Pancreas (tissue), 10 donors: ENCODE measurements around the gene MRTO4. TPM values are rescaled to one million over a fixed set of nuclear protein-coding genes. Genes with fewer than 3 reads are reported as not detected.

ENCODE experiments used
- ATAC-seq, 4 donors: fragments of 200-7000 bp; cut with Tn5 transposase; one replicate each; pipeline versions ENCODE4 v1.8.0 to v1.9.1; 2020; ENCODE audit warnings: mild to moderate bottlenecking in 4 of 4, moderate library complexity in 4 of 4
- DNase-seq, 6 donors: peaks; one replicate each; pipeline ENCODE4 v3.0.0-alpha.2; 2020
- FAIRE-seq: peaks from 2 replicates; lab custom pipeline; 2012; peaks lifted over from hg19 to GRCh38; lab: Jason Lieb, UNC
- H3K27ac ChIP-seq, 4 donors: fragments of 200-600 bp; sonication (generic); 1 replicate in 3 of 4; 2 replicates in 1 of 4; pipeline versions ENCODE4 v1.5.0 to v1.8.0; 2020
- H3K27me3 ChIP-seq, 4 donors: fragments of 200-600 bp; one replicate each; pipeline ENCODE4 v1.8.0; 2021
- H3K36me3 ChIP-seq, 3 donors: fragments of 200-600 bp; sonication (generic) in 1 of 3; one replicate each; pipeline versions ENCODE4 v1.5.0 to v1.8.0; 2020 to 2021
- H3K4me1 ChIP-seq, 3 donors: fragments of 200-600 bp; one replicate each; pipeline ENCODE4 v1.8.0; 2021
- H3K4me3 ChIP-seq, 4 donors: fragments of 200-600 bp; sonication (generic) in 2 of 4; one replicate each; pipeline versions ENCODE4 v1.5.0 to v1.8.0; 2020 to 2021
- H3K9me3 ChIP-seq, 4 donors: fragments of 200-600 bp; one replicate each; pipeline ENCODE4 v1.8.0; 2021
- WGBS, 2 donors: extraction: QIAGEN DNeasy Blood & Tissue Kit; methylation state at CpG; one replicate each; pipeline ENCODE4 v1.1.7; 2013; 5-methylcytosine and 5-hydroxymethylcytosine counted together
- intact Hi-C, 3 donors: fragments of 100-400 bp; cut with DNase I; formaldehyde crosslinking; loops; one replicate each; pipeline versions ENCODE4 v1.11.1 to v1.14.2; 2022
- polyA plus RNA-seq, 2 donors: library from polyadenylated mRNA; stranded (reverse); fragments of 200-250 nt; gene quantifications; one replicate each; pipeline ENCODE4 v1.2.3, GENCODE V29; 2013
- total RNA-seq, 6 donors: library from RNA; stranded (reverse); fragmentation: NEBNext Ultra II Directional in 4 of 6; extraction: Animal tissue kit (Norgen Biotek cat#: 25700) in 4 of 6; gene quantifications; one replicate each; pipeline versions ENCODE4 v1.2.1 to v1.2.4, GENCODE V29; 2021 to 2023
- TF ChIP-seq, protein P1 (sequence below), 4 donors: fragments of 200-600 bp; sonication (generic) in 3 of 4; IDR thresholded peaks; one replicate each; pipeline versions ENCODE4 v1.5.0 to v1.8.0; 2021; ENCODE audit warnings: antibody characterized with exemption in 4 of 4
- donor health status: healthy with polysubstance abuse.
- donor health status: DM: no; HTN: no; CAD: no; lungs with moderate emphysema.
- donor health status: DM: no; HTN: no; CAD: no.
- donor health status: control.
- donor health status: control.
- donor health status: Bipolar disorder and iron deficiency.
- donor health status: DM: yes; HTN: yes; CAD: no.
- donor health status: DM: no; HTN: no; CAD: no.
- donor health status: DM: no; HTN: no; CAD: no.
- donor health status: DM: yes; HTN: yes; CAD: no.

MRTO4 gene
- total RNA-seq = 10 to 100 TPM; 12.2 to 31.0 (median 13.9) TPM
- polyA plus RNA-seq = 10 to 100 TPM; 32.3 to 40.9 TPM

DNA sequence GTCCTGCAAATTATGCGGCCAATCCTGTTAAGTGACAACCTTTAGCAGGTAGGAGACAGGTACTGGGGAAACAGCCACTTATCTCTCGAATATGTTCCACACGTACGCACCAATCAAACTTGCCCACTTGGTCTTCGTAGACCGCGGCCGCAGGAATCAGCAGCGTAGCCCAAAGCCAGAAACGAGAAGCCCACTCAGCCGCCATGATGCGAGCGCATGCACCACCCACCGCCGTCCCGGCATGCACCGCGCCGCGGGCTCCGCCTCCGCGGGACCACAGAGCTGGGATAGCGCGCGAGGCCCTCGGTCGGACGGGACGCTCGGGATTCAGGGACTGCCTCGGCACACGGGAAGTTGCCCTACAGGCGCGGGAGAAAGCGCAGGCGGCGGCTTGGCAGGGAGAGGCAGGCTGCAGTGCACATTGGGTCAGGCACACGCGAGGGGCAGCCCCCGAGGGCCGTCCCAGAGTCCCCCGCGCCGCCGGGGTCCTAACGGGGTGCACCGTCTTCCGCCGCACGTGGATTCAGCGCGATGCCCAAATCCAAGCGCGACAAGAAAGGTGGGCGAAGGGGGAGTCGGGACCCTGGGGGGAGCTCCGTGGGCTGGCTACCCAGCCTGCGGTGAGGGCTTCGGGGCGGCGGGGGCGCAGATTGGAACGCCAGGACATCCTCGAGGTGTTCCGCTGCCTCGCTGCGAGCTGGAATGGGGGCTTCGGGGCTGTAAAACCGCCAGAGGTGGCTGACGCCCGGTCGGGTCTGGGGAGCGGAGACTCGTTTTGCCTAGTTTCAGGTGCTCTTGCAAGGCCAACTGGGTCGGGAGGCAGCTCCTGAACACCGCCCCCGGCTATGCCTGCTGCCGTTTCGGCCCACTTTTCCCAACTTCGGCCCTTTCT lies at the start of gene MRTO4, which contains the start of gene EMC1:
Gene MRTO4, plus strand, starts transcription at position 501 of the 892 bp plus-strand sequence. Its CDS starts 31 bp downstream, at position 532.
Gene EMC1, minus strand, starts transcription at position 220 of the 892 bp plus-strand sequence. Its CDS starts 15 bp downstream, at position 205.
- Histone ChIP-seq H3K4me1 (peaks cover 5 to 21% (median 17%) of the 10 kb centered on the region in 3 donors), H3K27me3 (no peaks in the 10 kb centered on the region), H3K36me3 (peaks cover 0 to 5% (median 0%) of the 10 kb centered on the region in 3 donors), H3K27ac (peak within 1 kb of the TSS; percentile 91 to 99 (median 96)), H3K9me3 (no peaks in the 10 kb centered on the region), H3K4me3 (peak within 1 kb of the TSS; percentile 68 to 96 (median 86))
- TF ChIP-seq, protein P1, sequence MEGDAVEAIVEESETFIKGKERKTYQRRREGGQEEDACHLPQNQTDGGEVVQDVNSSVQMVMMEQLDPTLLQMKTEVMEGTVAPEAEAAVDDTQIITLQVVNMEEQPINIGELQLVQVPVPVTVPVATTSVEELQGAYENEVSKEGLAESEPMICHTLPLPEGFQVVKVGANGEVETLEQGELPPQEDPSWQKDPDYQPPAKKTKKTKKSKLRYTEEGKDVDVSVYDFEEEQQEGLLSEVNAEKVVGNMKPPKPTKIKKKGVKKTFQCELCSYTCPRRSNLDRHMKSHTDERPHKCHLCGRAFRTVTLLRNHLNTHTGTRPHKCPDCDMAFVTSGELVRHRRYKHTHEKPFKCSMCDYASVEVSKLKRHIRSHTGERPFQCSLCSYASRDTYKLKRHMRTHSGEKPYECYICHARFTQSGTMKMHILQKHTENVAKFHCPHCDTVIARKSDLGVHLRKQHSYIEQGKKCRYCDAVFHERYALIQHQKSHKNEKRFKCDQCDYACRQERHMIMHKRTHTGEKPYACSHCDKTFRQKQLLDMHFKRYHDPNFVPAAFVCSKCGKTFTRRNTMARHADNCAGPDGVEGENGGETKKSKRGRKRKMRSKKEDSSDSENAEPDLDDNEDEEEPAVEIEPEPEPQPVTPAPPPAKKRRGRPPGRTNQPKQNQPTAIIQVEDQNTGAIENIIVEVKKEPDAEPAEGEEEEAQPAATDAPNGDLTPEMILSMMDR (IDR thresholded peaks at IDR 0.05) = no peak
- 0 to 1% methylated on average over 80 to 81 of the region's 81 CpGs for WGBS, 2 donors
- no peak for FAIRE-seq
- intact Hi-C loops = no loop called here
- DNase-seq = peak; percentile 80 to 96 (median 85)
- ATAC-seq = peak; percentile 92 to 97 (median 95)

DNA sequence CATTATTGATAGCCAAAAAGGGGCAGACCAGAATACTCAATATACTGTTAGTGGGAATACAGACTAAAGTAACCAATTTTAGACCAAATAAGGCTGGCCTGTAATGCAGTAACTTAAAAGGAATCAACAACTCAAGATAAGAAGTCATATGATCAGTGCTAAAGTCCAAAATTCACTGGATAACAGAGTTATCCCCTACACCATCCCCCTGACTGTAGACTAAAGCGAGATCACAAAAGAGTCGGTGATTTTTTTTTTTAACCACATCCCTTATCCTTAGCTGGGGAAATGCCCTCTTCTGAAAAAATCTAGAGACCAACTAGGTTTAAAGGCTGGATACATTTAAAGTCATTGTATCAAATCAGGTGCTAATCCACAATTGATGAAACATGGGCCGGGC lies 49.2 kb upstream of the MRTO4 start:
- TF ChIP-seq, protein P1 (IDR thresholded peaks at IDR 0.05) = no peak
- ATAC-seq (peak in 1 of 4 donors; percentile 48), FAIRE-seq (no peak), DNase-seq (no peak)
- intact Hi-C loops = no loop called here
- Histone ChIP-seq H3K4me1 (peaks cover 10 to 18% (median 15%) of the 10 kb centered on the region in 3 donors), H3K4me3 (no peak overlapping the region), H3K27me3 (no peaks in the 10 kb centered on the region), H3K27ac (no peak overlapping the region), H3K9me3 (no peaks in the 10 kb centered on the region), H3K36me3 (peaks cover 7 to 31% (median 8%) of the 10 kb centered on the region in 3 donors)
- 66 to 71% methylated on average over 3 of the region's 3 CpGs for WGBS, 2 donors

DNA sequence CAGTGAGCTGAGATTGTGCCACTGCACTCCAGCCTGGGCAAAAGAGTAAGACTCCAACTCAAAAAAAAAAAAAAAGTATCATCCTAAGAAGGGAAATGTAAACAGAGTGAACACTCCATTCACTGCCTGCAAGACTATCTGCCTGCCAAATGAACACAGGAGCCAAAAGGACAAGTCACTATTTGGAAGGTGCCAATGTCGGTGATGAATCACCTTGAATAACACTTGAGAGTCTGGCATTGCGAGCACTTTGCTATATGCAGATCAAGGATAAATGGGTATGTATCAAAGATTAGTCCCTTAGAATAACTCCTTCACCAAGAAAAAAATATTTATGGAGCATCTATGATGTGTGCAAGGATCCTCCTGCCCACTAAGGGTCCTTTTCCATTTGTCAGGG lies 48.2 kb upstream of the MRTO4 start:
- FAIRE-seq = no peak
- Histone ChIP-seq H3K27ac (no peak overlapping the region), H3K9me3 (no peaks in the 10 kb centered on the region), H3K36me3 (peaks cover 0 to 20% (median 3%) of the 10 kb centered on the region in 3 donors), H3K27me3 (no peaks in the 10 kb centered on the region), H3K4me1 (peaks cover 10 to 26% (median 15%) of the 10 kb centered on the region in 3 donors), H3K4me3 (no peak overlapping the region)
- WGBS, 2 donors = 19 to 25% methylated on average over 2 of the region's 2 CpGs
- intact Hi-C loops = no loop called here
- TF ChIP-seq, protein P1 (IDR thresholded peaks at IDR 0.05) = no peak
- peak; percentile 87 to 92 (median 90) for ATAC-seq
- peak in 4 of 6 donors; percentile 30 to 70 (median 44) for DNase-seq

DNA sequence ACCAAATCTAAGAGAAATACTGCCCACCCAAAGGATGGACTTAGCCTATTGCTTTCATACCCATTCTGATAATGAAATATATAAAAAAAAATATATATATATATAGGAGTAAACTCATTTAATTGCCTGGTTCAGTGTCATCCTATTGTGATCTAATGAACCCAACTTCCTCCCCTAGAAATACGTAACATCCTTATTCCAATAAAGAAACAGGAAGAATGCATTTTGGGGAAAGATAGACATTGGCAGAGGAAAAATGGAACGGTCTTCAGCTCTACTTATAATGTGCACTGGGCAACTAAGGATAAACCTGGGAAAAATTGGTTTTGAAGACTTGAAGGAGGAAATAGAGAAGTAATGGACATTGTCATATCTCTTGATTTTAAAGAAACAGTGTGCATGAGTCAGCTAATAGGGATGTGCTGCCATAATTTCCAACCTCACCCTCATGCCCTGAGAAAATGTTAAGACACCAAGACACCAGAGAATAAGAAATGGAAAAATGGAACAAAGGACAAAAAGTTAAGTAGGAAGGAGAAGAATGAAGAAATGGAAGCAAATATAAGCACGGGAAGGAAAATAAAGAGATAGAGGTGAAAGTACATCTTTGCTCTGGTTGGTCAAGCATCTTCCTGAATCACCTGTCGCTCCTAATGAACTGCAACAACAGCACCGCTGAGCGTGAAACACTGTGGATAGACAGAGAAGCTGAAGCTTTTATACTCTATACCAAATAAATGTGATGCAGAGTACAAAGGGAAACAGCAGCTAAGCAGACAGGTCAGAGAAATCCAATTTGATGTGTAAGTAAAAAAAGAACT lies 46.9 kb upstream of the MRTO4 start:
- Histone ChIP-seq H3K4me3 (no peak overlapping the region), H3K27ac (no peak overlapping the region), H3K9me3 (no peaks in the 10 kb centered on the region), H3K36me3 (peaks cover 0 to 9% (median 0%) of the 10 kb centered on the region in 3 donors), H3K27me3 (no peaks in the 10 kb centered on the region), H3K4me1 (peaks cover 10 to 35% (median 20%) of the 10 kb centered on the region in 3 donors)
- no peak for FAIRE-seq
- intact Hi-C loops = no loop called here
- DNase-seq = no peak
- TF ChIP-seq, protein P1 (IDR thresholded peaks at IDR 0.05) = no peak
- no peak for ATAC-seq
- 88 to 90% methylated on average over 6 of the region's 6 CpGs for WGBS, 2 donors
